Activated naive CD4-positive, alpha-beta T cell (primary cell): ENCODE measurements around the gene GABRA4.

ENCODE experiments used
- DNase-seq, 4 experiments: peaks; one replicate each; lab custom pipeline; 2025; lab: John Stamatoyannopoulos, UW

GABRA4 gene

GRCh38 chr4:46927201-46927600 is 66.2 kb downstream of the GABRA4 start:
- DNase-seq = no peak

- DNase-seq = no peak
Measured at GRCh38 chr4:46924789-46925529, 68.4 kb downstream of the GABRA4 start.

- DNase-seq = no peak
Measured at GRCh38 chr4:46922205-46922604, 71.2 kb downstream of the GABRA4 start.

- no peak for DNase-seq
Measured at GRCh38 chr4:46909078-46909477, 84.3 kb downstream of the GABRA4 start, which contains the start of gene COX7B2. Gene COX7B2 (minus strand): TSS chr4:46909245. CDS start chr4:46735192, 174,053 bp downstream.

DNA sequence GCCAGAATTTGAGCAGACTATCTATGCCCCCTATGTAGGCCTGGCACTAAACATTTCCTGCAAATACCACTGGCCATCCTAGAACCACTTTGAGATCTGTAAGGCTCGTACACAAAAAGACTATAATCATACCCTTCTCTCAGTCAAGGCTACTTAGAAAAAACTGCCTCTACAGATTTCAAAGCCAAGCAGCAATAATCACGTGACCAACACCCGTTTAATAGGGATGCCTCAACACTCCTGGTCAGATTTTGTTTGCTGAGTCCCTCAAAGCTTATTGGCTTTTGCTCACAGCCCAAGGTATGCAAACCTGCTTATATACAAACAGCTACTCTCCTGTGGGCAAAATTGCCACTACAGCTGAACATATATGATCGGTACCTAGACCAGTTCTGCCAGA is 85.2 kb downstream of the GABRA4 start:
- no peak for DNase-seq

GRCh38 chr4:46900082-46900481 is 93.3 kb downstream of the GABRA4 start:
- DNase-seq = no peak

DNA sequence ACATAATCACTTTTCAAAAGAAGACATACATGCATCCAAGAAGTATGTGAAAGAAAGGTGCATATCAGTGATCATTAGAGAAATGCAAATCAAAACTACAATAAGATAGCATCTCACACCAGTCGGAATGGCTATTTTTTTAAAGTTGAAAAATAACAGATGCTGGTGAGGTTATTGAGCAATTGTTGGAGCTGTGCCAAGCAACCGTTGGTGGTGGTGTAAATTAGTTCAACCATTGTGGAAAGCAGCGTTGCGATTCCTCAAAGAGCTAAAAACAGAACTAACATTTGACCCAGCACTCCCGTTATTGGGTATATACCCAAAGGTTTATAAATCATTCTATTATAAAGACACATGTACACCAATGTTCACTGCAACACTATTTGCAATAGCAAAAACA is 98.6 kb downstream of the GABRA4 start:
- DNase-seq = no peak

DNA sequence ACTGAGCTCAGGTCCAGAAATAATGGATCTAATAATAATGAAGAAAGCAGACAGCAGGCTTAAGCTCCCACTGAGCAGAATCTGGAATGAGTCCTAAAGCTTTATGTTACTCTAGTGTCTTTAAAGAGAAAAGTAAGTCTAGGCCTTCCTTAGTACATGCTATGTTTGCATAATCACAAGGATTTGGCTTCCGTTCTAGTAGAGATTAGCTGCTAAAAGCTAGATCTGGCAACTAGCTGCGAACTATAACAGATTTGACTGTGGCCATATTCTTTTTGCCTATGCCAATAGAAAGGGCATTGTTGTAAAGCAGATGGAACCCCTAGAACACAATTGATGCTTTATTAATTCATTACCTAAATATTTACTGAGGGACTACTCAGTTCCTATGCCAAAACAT is 103.3 kb downstream of the GABRA4 start:
- no peak for DNase-seq

DNA sequence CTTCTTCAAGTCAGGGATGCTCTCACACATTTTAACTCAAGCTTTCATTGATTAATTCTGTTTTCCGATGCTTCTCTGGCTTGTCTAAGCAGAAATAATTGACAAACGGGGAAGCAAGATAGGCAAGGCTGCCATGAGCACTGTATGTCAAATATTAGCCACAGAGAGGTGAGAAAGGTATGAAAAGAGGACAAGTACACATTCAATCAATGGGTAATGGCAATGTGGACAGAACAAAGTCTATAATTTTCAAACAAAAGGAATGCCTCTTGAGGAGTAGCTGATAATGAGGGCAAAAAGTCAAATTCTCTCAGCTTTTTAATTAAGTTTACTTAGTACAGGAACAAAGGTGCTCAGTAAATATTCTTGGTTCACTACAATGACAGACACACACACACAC is 104.0 kb downstream of the GABRA4 start:
- DNase-seq = no peak

DNA sequence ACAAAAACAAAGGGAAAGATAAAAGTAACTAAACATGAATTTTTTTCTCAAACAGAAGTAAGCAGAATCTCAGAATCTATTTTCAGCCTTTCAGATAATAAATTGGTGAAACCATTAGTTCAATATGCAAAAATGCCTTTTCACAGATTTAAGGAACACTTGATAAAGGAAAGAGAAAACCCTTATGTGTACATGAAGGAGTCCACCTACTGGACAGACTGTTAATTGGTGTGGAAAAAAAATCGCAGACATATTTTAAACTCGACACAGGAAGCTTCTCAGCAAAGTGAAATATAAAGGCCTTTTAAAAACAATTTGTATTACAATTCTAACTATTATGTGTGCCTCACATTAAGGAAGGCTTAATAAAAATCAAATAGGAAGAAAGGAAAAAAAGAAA is 106.7 kb downstream of the GABRA4 start:
- no peak for DNase-seq

DNA sequence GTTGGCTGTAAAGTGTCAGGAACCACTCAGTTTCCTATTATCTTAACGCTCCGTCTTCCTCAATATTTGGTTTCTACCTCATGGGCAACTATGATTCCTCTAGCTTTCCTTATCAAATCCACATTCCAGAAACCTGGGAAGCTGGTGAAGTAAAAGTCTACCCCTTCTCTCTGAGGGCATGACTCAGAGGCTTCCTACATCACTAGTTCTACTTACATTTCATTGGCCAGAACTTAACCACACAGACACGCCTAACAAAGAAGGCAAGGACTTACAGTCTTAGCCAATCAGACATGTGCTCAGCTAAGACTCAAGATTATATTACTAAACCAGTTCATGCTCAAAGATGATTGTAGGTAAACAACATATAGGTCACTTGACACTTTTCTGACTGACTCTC is 114.7 kb downstream of the GABRA4 start:
- DNase-seq = no peak

- DNase-seq = no peak
Measured at GRCh38 chr4:46874811-46875210, 118.6 kb downstream of the GABRA4 start.

DNA sequence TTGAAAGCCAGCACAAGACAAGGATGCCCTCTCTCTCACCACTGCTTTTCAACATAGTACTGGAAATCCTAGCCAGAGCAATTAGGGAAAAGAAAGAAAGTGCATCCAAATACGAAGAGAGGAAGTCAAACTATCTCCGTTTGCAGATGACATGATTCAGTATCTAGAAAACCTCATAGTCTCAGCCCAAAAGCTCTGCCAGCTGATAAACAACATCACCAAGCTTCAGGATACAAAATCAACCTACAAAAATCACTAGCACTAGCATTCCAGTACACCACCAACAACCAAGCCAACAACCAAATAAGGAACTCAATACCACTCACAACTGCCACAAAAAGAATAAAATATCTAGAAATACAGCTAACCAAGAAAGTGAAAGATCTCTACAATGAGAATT is 123.0 kb downstream of the GABRA4 start:
- no peak for DNase-seq
